ENCODE measurements around the gene GTSE1.
"Not testable (repeated sequence)": the region's sequence is repeated elsewhere in the genome, so short reads cannot be mapped to it uniquely, and the experiment has no call there.

GTSE1 gene

DNA sequence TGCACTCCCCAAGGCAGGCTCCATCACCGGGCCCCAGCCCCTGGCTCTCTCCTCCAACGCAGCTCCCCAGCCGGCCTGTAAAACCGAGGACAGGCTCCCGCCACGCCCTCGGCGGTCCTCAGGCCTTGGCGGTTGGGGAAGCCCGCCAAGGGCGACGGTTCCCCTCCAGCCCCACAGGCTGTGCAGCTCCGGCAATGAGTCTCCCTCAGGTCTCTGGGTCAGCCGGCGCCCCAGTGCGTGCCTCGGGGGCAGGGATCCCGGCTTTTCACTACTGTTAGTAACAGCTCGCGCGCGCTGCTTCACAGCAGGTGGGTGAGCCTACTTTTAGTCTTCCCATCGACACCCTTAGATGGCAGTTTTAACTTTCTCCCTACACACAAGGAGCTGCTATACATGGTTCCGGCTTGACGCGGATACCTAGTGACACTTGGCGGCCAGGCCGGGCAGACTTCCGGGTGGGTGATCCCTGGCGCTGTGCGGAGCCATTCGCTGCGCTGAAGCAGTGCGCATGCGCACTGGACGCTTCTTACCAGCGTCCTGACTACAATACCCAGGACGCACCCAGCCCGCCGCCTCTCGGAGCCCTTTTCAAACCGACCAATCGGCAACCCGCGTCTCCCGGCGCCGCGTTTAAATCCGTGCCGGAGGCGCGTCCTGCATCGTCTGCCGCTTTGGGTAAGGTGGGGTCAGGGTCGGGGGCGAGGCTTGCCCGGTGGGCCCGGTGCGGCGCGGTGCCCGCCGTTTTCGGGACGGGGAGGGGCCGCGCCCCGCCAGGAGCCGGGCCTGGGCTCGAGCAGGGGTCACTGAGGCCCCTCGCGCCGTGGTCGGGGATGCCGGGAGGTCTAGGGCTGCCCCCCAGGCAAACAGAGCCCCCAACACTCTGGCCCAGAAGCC, at the start of gene GTSE1:
Gene GTSE1, plus strand, starts transcription at position 614 of the 894 bp plus-strand sequence. CDS start 531 bp downstream, outside the sequence.
- DNase-seq, result peak; percentile 97

GRCh38 chr22:46247443-46247975, 49.2 kb upstream of the GTSE1 start:
- DNase-seq, result no peak

DNA sequence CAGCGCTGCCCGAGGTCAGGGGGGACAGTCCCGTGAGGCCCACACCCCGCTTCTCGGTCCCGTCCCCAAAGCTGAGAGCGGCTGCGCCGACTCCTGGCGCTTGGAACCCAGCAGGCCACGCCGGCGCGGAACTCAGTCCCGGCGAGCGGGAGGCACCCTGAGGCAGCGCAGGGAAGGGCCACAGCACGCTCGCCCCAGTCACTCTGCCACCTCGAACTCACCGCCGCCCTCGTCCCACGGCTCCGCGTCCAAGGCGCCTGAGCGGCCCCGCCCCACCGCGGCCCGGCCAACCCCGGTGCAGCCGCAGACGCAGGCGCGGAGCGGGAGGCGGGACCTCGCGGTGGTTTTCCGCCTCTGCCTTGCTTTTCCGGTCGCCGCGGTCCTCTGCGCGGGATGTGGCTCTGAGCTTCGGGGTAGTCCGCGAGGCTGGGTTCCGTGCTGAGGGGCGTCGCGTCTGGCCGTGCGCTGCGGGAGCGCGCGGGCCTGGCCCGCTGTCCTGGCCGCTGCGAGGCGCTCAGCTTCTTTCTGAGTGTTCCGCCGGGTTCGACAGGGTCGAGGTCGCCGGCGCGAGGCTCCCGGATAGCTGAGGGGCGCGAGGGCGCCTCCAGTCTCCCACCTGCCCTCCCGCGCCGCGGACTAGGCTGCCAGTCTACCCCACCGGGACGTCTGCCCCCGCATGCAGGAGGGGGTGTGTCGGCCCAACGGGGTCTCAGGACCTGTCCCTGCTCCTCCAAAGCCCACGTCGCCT, 46.5 kb upstream of the GTSE1 start, which contains the start of gene CDPF1:
Gene CDPF1, minus strand, starts transcription at position 259 of the 748 bp plus-strand sequence. CDS start 2,009 bp downstream, outside the sequence.
- DNase-seq, result peak; percentile 92

DNA sequence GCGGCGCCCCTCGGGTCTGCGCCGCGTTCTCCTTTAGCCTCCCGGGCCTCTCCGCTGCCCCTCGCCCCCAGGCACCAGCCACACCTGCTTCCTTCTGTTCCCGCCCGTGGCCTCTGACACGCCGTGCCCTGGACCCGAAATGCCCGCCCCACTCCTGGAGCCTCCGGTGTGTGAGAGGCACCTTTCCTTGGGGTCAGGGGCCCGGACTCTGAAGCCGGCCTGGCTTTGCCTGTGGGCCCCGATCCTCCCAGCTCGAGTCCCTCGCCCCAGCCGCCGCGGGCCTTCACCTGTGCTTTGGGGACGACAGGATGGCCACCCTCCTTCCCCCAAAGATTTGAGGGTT, 45.9 kb upstream of the GTSE1 start:
- no peak for DNase-seq

- no peak for DNase-seq
Observed at GRCh38 chr22:46251266-46251665, 45.4 kb upstream of the GTSE1 start.

DNA sequence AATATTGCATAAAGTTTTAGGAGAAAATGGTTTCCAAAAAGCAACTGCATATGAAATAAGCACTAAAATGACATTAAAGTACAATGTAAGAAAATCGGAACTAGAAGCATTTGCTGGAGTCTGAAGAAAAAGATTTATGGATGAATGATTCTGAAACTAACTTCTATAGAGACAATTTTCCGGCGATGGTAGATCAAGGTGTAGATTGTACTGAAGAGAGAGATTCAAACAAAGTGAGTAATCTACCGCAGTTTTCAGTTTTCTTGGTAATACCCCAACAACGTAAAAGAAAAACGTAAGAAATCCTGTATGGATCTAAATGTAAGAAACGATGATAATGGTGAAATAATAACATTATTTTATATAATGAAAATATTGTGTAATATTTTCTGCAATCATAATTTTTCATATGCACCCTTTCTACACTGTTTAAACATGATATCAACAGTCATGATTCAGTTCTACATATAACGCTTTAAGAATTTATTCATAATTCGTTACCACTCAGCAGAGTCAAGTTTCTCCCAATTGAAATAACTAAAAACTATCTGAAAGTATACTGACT, 44.8 kb upstream of the GTSE1 start:
- DNase-seq, result no peak

DNA sequence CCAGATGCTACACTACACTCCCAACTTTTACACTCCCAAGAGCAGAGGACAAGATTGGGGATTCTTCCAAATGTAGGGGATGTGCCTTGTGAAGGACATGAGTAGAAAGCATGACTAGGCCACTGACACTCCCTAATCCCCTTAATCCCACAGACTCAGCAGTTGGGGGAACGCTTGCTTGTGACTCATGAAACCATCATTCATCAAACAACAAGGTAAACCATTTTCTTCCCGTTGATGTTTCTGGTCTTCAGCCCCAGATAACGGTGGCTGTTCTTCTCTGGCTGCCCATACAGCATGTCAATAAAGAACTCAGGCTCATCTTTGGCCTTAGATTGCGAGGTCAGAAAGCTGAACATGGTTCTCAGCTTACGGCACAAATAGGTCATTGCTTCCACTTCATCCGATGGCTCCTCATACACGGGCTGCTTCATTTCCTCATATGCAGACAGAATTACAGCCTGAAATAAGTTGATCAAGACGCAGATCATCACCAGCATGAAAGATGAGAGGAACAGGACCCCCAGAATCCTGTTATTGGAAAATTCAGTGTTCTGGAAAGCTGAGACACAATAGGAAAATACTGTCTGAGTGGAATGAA, 40.2 kb upstream of the GTSE1 start:
- DNase-seq, result no peak

GRCh38 chr22:46259374-46259773, 37.3 kb upstream of the GTSE1 start:
- no peak for DNase-seq

DNA sequence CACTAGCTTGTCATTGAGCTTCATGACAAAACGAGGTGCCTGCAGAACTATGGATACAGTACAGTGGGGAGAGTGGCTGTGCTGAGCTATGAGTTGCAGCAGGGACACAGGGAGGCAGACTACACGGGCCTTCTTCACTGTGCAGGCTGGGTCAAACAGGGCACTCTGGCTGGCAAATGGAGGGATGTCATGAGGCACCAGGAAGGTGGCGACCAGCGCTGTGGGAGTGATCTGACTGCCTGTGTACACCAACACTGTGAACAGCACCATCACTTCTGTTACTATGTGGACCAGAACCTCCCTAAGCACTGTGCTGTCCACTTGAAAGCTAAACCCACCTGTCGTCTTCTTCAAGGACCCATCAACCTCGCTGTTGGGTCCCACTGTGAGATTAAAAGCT, 36.6 kb upstream of the GTSE1 start:
- DNase-seq, result no peak

DNA sequence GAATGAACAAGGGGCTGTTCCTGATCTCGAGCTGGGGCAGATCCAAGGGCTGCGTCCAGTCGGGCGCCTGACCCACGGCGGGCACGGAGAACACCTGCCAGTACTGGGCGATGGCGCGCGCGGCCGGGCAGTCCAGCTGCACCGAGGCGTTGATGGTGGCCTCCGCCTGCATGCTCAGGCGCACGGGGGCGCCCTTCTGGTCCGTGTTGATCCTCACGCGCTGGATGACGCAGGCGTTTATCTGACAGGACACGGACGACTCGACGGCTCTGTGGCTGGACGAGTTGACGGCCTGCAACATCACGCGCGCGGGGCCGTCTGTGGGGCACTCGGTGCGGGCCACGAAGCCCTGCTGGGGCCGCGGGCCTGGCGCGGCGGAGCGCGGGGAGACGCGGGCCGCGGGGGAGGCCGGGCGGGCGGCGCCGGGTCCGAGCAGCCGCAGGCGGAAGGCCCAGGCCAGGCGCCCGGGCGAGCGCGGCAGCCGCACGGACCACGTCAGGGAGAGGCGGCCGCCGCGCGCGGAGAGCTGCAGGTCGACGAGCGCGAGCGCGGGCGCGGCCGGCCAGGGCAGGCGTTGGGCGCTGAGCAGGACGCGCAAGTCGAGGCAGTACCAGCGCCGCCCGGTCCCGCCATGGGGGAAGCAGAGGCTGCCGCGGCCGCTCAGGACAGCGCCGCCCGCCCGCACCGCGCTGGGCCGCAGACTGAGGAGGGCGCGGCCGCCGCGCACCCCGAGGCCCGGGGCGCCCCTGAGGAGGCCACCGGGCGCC, 34.0 kb upstream of the GTSE1 start:
- DNase-seq, result peak; percentile 64

- no peak for DNase-seq
Observed at GRCh38 chr22:46263216-46263590, 33.5 kb upstream of the GTSE1 start, which contains the start of gene PKDREJ. PKDREJ (minus strand) TSS chr22:46263343; CDS start chr22:46263322, 21 bp downstream.

GRCh38 chr22:46264520-46264919, 32.1 kb upstream of the GTSE1 start:
- not testable (repeated sequence) for DNase-seq

DNA sequence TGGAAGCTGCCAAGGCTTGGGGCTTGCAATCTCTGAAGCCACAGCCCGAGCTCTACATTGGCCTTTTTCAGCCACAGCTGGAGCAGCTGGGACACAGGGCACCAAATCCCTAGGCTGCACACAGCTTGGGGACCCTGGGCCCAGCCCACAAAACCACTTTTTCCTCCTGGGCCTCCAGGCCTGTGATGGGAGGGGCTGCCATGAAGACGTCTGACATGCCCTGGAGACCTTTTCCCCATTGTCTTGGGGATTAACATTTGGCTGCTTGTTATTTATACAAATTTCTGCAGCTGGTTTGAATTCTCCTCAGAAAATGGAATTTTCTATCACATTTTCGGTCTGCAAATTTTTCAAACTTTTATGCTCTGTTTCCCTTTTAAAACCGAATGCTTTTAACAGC, 31.0 kb upstream of the GTSE1 start:
- not testable (repeated sequence) for DNase-seq

- DNase-seq, result peak; percentile 64
Observed at GRCh38 chr22:46267431-46268279, 29.0 kb upstream of the GTSE1 start, which contains the start of gene TTC38. TTC38 (plus strand) TSS chr22:46268008; CDS start chr22:46268040, 32 bp downstream.

GRCh38 chr22:46269564-46269963, 27.1 kb upstream of the GTSE1 start:
- no peak for DNase-seq

- no peak for DNase-seq
Observed at GRCh38 chr22:46272196-46272595, 24.5 kb upstream of the GTSE1 start.

GRCh38 chr22:46272762-46273431, 23.8 kb upstream of the GTSE1 start:
- no peak for DNase-seq

GRCh38 chr22:46273432-46274148, 23.1 kb upstream of the GTSE1 start:
- DNase-seq, result no peak

- DNase-seq, result no peak
Observed at GRCh38 chr22:46274381-46274780, 22.3 kb upstream of the GTSE1 start.

Data from stimulated activated CD8-positive, alpha-beta memory T cell treated with anti-CD3 and anti-CD28 coated beads, Interleukin-4, amount 100 ng/mL, for 48 hours (primary cell).